KOPT-K1 (cell line): ENCODE data around the gene OXLD1.
A peak's percentile ranks its signal among the peaks of the same experiment; 100 is the strongest.

ENCODE experiments used
- H3K27ac ChIP-seq: fragments of 200-600 bp; sonication (generic); 2 replicates; pipeline ENCODE4 v1.5.1; 2016; ENCODE audit warnings: antibody characterized with exemption, mild to moderate bottlenecking, low read depth, low read length; ENCODE audit not compliant: poor library complexity, severe bottlenecking
- H3K36me3 ChIP-seq: fragments of 200-600 bp; sonication (generic); 2 replicates; pipeline ENCODE4 v1.5.1; 2017; ENCODE audit warnings: antibody characterized with exemption, mild to moderate bottlenecking, low read length, moderate library complexity; ENCODE audit not compliant: insufficient read depth
- H3K9me3 ChIP-seq: fragments of 200-600 bp; sonication (generic); 2 replicates; pipeline ENCODE4 v1.5.1; 2017; ENCODE audit warnings: antibody characterized with exemption, low read length, mild to moderate bottlenecking; ENCODE audit not compliant: insufficient read depth, poor library complexity, severe bottlenecking

The OXLD1 gene

GRCh38 chr17:81666342-81667191 lies at the start of gene OXLD1, which contains the start of gene CCDC137:
OXLD1 (minus strand) TSS chr17:81666605; CDS start chr17:81666577, 28 bp downstream.
CCDC137 (plus strand) TSS chr17:81666737; CDS start chr17:81666767, 30 bp downstream.
- Histone ChIP-seq H3K27ac (peak within 1 kb of the TSS; percentile 88), H3K36me3 (peaks cover 51% of the 10 kb centered on the region), H3K9me3 (no peaks in the 10 kb centered on the region)

DNA sequence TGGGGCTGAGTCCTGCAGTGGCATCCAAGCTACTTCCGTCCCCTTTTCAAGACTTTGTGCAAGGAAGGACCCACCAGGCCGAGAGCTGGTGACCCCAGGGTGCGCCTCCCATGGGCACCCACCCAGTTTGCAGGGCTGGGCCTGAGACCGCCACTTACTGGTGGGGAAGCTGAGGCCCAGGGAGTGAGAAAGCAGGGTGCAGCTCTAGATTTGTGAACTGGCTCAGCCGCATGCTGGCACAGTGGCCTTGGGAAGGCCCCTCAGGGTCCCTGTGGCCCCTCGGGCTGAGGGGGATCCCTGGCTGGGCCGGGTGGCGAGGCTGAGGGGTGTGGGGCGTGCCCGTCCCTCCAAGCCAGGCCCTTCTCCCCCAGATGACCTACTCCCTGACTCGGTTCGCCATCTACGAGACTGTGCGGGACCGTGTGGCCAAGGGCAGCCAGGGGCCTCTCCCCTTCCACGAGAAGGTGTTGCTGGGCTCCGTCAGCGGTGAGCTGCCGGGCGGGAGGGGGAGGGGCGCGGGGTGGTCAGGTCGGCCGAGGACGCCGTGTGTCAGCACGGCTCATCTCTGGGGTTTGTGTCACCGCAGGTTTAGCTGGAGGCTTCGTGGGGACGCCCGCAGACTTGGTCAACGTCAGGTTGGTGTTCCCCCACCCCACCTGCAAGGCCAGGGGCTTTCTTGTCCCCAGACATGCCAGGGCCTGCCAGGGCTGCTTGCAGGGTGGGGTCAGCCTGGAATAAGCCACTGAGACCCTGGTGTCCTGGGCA lies 48.9 kb upstream of the OXLD1 start:
- H3K36me3 ChIP-seq: peaks cover 57% of the 10 kb centered on the region
- H3K27ac ChIP-seq: no peak overlapping the region
- H3K9me3 ChIP-seq: no peaks in the 10 kb centered on the region

DNA sequence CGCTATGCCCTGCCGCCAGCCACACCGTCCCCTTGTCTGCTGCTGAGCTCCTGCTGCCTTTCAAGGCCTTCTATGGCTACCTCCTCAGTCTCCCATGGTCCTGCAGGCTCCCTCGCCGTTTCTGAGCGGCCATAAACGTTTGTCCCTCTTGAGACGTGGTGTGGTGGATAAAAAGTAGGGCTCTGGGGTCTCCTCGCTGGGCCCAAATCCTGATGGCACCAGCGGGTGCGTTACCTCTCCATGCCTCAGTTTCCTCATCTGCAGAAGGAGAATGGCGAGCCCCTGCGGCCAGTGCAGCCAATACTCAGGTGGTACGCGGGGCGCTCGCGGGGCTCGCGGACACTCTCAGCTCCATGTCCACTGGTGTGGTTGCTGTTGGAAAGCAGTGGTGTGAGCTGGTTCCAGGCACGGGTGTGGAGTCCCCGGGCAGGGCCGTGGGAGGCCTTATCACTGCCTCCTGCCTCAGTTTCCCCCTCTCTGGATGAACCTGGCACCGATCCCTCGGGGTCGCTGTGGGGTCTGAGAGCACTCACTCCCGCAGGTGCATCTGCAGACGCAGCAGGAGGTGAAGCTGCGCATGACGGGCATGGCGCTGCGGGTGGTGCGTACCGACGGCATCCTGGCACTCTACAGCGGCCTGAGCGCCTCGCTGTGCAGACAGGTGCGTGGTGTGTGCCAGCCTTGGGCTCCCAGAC lies 48.2 kb upstream of the OXLD1 start:
- Histone ChIP-seq H3K27ac (no peak overlapping the region), H3K9me3 (no peaks in the 10 kb centered on the region), H3K36me3 (peaks cover 55% of the 10 kb centered on the region)

GRCh38 chr17:81713556-81714411 lies 47.4 kb upstream of the OXLD1 start:
- H3K27ac ChIP-seq: peak overlapping the region; percentile 66
- H3K36me3 ChIP-seq: peaks cover 55% of the 10 kb centered on the region

GRCh38 chr17:81713004-81713555 lies 46.7 kb upstream of the OXLD1 start:
- Histone ChIP-seq H3K27ac (peak overlapping the region; percentile 66), H3K36me3 (peaks cover 57% of the 10 kb centered on the region), H3K9me3 (no peaks in the 10 kb centered on the region)

More at GRCh38 chr17:81713556-81714411, 47.4 kb upstream of the OXLD1 start:
- H3K9me3 ChIP-seq: no peaks in the 10 kb centered on the region

GRCh38 chr17:81712468-81713003 lies 46.1 kb upstream of the OXLD1 start:
- Histone ChIP-seq H3K9me3 (no peaks in the 10 kb centered on the region), H3K36me3 (peaks cover 57% of the 10 kb centered on the region), H3K27ac (peak overlapping the region; percentile 66)

DNA sequence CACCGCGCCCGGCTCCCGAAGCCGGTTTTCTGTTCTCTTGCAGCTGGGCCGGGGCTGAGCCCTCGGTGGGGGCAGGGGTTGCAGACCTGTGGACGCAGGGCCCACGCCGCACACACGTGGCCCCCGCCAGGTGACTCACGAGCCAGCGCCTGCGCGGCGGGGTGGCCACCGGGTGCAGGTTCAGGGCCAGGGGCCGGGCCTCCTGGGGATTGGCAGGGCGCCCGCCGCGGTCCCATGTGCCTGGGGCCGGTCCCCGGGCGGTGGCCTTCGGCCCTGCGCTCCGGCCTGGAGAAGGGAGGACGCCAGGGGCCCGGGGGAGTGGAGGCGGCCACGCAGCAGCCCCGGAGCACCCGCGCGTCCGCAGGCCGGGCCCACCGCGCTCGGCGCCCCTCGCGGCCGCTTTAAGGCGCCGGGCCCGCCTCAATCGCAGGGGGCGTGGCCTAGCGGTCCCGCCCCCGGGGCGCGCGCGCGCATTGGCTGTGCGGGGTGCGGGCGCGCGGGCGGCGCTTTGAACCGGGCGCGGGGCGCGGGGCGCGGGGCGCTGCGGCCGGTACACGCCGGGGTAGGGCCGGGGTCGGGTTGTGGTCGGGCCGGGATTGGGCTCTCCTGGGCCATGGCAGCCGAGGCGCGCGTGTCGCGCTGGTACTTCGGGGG lies 45.5 kb upstream of the OXLD1 start, which contains the start of gene SLC25A10:
Gene SLC25A10, plus strand, starts transcription at position 471 of the 654 bp plus-strand sequence. Its CDS starts 143 bp downstream, at position 614.
- peaks cover 57% of the 10 kb centered on the region for H3K36me3 ChIP-seq
- no peaks in the 10 kb centered on the region for H3K9me3 ChIP-seq
- H3K27ac ChIP-seq: peak within 1 kb of the TSS; percentile 66

GRCh38 chr17:81710514-81711308 lies 44.3 kb upstream of the OXLD1 start:
- no peaks in the 10 kb centered on the region for H3K9me3 ChIP-seq
- peak overlapping the region; percentile 66 for H3K27ac ChIP-seq
- peaks cover 57% of the 10 kb centered on the region for H3K36me3 ChIP-seq

- Histone ChIP-seq H3K27ac (no peak overlapping the region), H3K36me3 (peaks cover 56% of the 10 kb centered on the region)
These were observed 42.4 kb upstream of the OXLD1 start for GRCh38 chr17:81708739-81709185.

DNA sequence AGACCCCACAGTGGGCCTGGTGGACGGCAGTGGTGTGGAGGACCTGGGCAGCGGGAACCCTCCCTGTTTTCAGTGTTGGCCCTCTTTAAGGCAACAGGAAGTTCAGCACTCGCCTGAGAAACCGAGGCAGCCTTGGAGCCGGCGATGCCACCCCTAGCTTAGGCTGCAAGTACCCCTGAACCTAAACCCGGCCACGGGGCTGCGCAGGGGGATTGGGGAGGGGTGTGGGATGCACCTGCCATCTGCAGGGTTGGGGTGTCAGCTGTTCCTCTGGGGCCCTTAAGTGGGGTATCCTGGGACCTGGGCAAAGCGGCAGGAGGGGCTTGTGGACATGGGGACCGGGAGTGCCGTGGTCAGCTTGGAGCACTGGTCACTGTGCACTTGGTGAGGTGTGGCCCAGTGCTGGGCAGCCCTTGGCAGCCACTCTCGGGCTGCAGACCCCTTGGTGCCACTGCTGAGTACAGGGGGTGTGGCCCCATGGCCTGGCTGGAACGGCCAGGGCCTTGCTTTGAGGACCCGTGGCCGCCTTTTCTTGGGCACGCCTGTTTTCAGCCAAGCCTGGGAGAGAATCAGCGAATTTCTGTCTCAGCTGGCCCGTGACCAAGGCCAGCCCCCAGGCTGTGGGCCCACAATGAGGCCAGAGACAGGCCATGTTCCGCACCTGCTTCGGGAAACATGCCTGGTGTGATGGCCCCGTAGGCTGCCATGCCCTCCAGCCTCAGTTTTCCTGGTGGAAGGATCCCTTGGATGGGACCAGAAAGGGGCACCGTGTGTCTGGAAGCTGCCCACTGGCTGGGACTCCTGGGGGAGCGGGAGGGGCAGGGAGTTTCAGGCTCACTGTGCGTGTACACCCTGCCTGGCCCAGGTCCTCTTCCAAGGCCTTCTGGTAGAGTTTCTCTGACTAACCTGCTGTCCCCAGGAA lies 41.6 kb upstream of the OXLD1 start:
- Histone ChIP-seq H3K27ac (no peak overlapping the region), H3K36me3 (peaks cover 56% of the 10 kb centered on the region), H3K9me3 (no peaks in the 10 kb centered on the region)

More at GRCh38 chr17:81708739-81709185, 42.4 kb upstream of the OXLD1 start:
- H3K9me3 ChIP-seq: no peaks in the 10 kb centered on the region

DNA sequence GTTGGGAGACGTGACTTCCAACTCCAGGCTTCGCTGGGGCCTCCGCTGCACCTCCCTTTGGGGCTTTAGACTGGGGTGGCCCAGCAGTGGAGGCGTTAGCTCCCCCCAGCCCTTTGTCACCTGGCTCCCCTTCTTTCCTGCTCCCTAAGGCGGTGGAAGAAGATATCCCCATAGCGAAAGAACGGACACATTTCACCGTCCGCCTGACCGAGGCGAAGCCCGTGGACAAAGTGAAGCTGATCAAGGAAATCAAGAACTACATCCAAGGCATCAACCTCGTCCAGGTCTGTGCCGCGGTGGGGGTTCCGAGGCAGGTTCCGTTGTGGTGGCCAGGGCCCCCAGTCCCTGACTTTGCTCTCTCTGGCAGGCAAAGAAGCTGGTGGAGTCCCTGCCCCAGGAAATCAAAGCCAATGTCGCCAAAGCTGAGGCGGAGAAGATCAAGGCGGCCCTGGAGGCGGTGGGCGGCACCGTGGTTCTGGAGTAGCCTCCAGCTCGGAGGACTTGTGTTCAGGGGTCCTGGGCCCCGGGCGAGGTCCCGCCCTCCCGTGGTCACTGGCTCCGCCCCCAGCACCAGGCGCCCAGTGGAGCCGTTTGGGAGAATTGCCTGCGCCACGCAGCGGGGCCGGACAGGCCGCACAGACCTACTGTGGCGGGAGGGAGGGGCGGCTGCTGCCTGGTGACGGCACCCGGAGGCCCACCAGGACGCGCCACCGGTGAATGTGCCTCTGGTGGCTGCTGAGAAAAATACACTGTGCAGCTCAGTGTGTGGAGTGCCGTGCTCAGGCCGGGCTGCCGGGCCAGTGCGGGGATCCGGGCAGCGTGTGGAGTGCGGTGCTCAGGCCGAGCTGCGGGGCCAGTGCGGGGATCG lies 40.6 kb upstream of the OXLD1 start:
- no peaks in the 10 kb centered on the region for H3K9me3 ChIP-seq
- peaks cover 60% of the 10 kb centered on the region for H3K36me3 ChIP-seq
- H3K27ac ChIP-seq: no peak overlapping the region
